ENCODE results near the gene TRNT1. TPM values are rescaled to one million over a fixed set of nuclear protein-coding genes. Genes with fewer than 3 reads are reported as not detected.

The TRNT1 gene
- polyA plus RNA-seq, 1 donor: 15.9 TPM

DNA sequence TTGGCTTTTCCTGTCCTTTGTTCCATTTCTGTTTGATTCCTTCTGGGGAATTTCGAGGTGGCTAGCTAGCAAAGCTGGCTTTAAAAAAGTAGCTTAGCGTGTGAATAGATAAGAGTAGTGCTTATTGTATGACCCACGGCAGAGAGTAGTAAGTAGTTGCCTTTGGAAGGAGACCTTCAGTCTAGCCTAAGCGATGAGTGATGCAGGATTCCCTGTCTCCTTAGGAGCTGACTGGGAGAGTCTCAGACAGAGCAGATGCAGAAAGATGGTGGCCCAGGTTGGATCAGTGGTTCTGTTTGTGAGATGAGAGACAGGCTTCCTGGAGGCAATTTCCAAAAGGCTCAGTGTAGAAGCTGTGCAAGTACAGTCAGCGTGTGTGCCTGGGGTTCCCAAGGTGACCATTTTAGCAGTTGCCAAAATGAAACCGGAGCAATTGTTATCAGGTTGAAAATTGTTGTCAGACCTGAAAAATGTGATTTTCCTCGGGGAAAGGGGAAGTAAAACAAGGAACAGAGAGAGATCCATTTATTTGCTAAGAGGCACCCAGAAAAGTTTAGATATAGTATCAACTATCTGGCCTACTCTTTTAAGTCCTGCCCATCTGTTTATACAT is 15.9 kb upstream of the TRNT1 start:
- no peak for DNase-seq (ENCODE audit: low read depth)

DNA sequence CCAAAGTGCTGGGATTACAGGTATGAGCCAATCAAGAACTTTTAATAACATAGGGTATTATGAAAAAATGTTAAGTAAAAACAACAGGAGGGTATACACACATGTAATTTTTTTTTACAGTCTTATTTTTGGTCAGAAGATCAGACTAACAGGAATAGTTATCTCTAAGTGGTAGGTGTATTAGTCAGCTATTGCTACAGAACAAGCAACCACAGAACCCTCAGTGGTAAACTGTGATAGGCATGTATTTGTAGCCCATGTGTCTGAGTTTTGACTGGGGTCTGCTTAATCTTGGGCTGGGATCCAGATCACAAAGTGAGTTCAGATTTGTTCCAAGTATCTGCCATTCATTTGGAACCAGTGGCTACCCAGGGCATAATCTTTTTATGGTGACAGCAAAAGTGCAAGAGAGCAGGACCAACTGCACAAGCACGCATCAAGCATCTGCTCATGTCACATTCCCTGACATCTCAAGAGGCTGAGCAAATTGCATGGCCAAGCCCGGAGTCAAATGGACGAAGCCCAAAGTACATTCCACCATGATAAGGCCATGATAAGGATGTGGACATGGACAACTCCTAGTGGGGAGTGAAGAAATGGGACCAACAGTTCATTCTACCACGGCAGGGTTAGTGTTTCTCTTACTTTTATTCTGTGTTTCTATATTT is 13.6 kb upstream of the TRNT1 start:
- DNase-seq (ENCODE audit: low read depth): no peak

DNA sequence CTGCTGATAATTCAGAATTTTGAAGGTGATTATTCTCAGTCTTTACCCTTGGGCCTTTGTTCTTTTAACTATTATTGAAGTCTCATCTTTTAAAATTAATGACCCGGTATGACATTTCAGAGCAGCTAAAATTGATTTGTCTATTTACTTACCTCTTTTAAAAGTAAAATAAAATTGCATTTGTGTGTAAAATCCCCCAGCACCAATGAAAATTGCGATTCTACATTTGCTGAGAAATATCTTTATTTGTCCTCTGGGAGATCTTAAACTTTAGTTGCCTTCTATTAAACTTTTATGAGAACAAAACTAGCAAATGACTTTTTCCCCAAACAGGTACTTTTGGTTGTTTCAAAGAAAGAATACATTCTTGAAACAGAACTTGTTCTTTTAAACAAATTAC is 9.1 kb upstream of the TRNT1 start:
- DNase-seq (ENCODE audit: low read depth): no peak

DNA sequence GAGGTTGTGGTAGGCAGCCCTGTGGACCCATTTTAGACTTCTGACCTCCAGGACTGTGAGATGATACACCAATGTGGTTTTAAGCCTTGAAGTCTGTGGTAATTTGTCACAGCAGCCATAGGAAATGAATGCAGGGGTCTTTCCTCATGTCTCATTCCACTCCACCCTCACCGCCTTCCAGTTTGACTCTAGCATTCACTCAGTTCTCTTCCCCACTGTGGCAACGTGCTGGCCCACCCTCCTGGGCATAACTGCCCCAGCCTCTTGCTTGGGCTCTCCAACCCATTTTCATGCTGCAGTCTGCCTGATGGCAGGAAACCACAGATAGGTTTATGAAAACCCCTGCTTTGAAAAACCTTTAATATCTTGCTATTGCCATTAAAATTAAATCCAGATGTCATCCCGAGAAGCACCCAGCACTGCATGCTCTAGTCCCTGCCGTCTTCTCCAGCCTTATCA is 7.3 kb upstream of the TRNT1 start:
- DNase-seq (ENCODE audit: low read depth): no peak

DNA sequence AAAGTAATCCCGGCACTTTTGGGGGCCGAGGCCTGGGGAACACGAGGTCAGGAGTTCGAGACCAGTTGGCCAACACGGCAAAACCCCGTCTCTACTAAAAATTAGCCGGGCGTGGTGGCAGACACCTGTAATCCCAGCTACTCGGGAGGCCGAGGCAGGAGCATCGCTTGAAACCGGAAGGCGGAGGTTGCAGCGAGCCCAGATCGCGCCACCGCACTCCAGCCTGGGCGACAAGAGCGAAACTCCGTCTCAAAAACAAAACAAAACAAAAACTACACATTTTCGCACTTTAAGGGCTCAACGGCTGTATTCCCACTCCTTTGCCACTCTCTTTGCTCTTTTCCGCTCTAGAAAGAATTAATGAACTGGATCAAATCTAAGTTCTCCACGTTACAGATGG is 763 bp upstream of the TRNT1 start:
- no peak for DNase-seq (ENCODE audit: low read depth)

DNA sequence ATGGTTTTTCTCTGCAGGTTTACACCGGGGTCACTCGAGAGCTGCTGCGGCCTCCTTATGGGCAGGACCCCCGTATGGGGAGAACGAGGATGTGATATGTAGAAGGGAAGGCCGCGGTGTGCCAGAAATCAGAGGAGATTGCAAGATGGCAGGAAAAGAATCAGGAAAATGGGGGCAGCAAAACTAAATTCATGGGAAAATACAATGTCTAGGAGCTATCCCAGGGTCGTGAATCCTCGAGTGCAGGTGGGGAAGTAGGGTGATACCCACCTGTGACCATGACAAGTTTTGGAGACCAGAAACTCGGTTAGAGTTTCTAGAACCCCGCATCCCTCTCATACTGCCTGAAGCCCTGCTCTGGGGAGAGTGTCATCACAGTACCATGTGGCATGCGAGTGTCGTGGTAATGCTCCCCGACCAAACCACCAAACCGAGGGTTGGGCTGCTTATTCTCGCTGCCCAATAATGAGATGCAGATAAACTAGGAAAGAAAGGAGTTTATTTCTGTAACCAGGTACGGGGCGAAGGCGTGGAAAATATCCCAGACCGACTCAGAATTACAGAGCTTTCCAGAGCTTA is 781 bp downstream of the TRNT1 start:
- DNase-seq (ENCODE audit: low read depth): no peak

DNA sequence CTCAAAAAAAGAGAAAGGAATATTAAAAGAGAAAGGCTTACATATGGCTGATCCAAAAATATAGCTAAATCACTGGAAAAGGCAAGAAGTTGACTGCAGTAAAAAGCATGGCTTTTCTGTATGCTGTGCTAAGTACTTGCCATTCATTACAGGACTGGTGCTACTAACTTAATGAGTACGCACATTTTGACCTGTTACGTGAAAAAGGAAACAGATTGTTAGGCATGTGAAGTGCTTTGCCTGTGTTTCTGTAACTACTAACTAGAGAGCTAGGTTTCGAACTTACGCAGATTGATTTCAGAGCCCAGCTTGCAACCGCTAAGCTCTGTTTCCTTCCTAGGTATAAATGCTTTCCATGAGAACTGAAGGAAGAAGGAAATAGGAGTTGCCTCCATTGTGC is 2.8 kb downstream of the TRNT1 start:
- DNase-seq (ENCODE audit: low read depth): no peak

DNA sequence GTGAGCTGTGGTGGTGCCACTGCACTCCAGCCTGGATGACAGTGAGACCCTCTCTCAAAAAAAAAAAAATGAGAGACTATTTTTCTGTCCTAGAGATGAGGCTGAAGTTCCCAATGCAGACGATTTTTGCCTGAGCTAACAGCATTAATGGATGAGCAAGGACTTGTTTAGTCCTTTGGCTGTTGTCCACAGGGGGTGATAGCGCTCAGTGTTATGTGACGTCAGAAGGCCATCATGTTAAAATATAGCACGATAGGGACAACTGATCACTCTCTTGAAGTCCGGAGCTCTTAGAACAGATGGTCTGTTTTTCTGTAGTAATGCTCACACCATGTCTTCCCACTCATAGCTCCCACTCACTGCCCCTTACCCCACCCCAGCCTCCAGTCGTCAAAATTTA is 6.8 kb downstream of the TRNT1 start:
- no peak for DNase-seq (ENCODE audit: low read depth)

DNA sequence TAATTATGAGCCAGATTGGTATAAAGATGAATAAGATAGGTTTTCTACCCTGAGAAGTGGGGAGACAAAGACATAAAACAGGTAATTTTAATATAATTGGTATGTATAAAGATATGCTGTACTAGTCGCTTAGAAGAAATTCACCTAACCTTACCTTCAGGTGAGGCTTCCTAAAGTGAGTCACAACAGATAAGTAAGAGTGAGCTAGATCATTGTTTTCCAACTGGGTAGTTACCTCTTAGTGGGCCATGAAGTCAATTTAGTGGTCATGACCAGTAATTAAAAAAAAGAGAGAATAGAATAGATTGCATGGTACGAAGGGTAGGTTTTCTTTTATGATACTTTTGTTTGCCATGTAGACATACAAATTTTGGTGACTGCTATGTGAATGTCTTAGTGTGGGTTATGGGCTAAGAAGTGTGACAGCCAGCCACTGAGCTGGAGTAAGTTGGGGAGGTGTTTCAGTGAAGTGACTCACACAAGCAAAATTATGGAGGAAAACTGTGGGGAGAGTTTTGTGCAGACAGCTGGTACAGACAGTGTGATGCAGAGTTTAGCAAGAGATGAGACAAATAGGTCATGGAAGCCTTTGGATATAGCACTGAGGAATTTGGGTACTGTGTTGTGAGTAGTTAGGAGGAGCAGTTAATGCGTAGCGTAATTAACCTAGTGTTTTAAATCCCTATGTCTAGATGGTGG is 8.2 kb downstream of the TRNT1 start:
- DNase-seq (ENCODE audit: low read depth): no peak

DNA sequence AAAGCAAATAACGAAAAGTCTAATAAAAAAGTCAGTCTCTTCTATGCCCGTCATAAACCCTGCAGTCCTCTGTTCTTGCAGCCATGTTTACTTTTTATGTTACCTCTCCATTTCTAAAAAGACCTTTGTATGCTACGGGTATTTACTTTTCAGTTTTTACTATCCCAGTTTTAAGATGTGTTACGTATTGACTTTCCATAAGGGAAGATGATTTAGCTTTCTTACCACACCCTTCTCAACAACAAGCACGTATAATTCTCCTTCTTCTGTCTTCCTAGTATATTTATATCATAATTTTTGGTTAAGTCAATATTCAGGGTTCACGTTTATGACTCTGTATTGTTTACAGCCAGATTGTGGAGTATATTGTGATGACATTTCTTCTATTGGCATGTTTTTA is 10.8 kb downstream of the TRNT1 start:
- no peak for DNase-seq (ENCODE audit: low read depth)

DNA sequence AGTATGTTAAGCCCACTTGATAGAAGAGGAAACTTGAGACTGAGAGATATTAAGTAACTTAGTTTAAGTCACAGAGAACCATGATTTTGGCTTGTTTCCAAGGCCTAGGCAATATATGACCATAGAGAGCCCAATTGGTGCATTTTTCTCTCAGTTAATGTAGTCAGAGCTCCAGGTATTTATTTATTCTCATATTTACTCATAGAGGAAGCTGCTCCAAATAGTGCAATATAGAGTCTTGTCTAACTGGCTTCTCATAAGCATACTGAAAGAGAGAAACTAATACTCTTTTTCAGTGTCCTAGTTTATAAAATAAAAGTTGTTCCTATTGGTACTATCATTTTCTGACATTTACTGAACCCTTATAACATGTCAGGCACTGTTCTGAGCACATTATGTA is 15.2 kb downstream of the TRNT1 start:
- DNase-seq (ENCODE audit: low read depth): no peak

DNA sequence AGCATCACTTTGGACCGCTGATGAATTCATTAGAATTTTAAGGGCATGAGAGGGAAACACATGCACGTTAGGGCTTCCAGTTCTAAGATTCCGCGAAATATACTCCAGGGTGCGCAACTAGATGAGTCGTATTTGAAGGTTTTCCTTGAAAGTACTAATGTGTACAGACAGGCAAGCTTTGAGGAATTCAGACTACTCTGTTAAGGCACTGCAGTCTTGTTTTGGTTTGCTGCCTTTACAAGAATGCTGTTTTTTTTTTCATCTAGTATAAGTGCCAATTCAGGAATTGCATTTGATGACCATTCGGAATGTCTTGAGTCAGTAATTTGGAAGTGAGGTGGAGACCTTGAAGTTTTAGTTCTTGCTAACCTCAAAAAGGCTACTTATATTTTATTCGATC is 19.1 kb downstream of the TRNT1 start:
- no peak for DNase-seq (ENCODE audit: low read depth)

DNA sequence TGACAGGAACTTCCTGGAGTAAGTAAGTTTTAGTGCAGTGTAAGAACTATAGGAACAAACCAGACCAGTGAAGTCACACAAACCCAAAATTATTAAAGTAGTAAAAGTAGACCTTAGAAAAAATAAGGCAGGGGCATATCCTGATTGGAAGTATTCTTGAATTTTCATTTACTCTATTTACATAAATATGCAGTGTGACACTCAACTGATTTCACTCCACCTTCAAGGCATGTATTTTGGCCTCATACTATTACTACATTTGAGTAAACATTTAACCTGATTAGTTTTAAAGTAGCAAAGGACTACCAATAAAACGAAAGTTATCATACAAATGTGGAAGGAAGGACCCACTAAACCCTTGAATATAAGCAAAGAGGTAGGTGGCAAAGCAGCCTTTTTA is 22.8 kb downstream of the TRNT1 start:
- DNase-seq (ENCODE audit: low read depth): no peak

DNA sequence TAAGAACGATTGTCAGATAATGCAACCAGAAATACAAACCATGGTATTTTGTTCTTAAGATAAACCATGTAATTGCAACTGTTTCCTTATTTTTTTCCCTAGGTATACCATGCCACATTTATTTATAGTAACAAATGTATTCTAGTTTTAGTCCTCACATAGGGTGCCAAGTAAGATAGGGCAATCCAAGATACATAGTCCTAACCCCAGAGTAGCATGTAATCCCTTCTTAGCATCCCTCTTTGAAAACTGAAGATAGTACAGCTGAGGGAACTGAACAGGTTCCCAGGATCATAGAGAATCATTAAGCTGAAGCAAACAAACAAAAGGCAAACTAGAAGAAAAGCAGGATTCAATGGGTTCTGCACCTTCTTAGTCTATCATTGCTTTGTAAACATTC is 24.8 kb downstream of the TRNT1 start:
- DNase-seq (ENCODE audit: low read depth): no peak

DNA sequence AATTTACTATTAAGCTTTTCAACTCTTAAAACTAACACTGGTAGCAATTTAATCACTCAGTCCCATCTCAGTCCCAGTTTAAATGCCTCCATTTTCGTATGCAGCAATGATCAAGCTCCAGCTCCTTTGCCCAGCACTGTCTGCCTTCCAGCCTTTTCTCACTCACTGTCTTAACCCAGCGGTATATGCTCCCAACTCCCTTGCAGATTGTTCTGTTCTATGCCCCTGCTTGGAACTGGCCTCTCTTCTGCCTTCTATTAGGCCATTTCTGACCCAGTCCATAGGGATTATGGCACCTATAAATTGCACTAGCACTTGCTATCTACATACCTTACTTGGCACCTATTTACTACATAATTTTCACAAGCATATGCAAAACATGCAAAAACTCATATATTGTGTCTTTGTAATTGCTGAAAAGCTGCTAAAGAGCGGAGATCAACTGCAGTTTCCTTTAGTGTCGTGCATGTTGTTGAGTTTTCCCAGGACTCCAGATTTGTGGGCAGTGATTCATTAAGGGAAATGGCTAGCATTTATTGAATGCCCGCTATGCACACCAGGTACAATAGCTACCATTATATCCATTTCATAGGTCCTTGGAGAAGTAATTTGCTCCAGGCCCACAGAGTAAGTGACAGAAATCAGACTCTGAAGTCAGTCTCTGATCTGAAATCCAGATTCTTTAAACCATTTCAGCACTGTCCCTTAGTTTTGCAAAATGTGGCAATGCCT is 28.3 kb downstream of the TRNT1 start:
- no peak for DNase-seq (ENCODE audit: low read depth)

DNA sequence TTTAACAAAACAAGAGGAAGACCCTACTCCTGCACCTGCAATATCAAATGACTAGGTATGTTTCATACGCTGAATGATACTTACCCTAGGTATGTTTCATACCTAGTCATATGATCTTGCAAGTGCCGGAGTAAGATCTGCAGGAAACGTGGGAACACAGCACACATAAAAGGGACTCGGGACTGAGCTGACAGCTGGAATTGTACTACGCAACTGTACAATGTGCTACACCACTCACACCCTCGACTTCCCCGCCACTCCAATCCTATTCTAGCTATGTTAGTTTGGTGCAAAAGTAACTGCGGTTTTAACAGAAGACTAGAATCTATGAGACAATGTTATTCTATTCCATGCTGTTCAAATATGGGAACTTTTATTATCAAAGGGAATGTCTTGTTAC is 30.7 kb downstream of the TRNT1 start:
- no peak for DNase-seq (ENCODE audit: low read depth)

DNA sequence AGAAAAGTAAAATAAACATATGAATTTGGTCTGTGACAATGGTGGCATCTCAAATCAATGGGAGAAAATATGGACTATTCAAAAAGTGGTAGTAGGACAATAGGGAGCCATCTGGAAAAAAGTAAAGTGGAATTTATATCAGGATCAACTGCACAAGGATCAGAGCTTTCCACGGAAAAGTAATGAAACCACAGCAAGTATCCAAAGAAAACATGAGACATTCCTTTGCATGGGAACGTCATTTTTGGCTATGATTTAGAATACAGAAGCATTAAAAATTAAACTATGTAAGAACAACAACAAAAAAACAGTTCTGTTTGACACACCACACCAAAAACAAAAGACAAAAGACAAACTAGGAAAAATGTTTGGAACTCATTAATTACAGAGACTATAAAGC is 34.1 kb downstream of the TRNT1 start:
- DNase-seq (ENCODE audit: low read depth): no peak

DNA sequence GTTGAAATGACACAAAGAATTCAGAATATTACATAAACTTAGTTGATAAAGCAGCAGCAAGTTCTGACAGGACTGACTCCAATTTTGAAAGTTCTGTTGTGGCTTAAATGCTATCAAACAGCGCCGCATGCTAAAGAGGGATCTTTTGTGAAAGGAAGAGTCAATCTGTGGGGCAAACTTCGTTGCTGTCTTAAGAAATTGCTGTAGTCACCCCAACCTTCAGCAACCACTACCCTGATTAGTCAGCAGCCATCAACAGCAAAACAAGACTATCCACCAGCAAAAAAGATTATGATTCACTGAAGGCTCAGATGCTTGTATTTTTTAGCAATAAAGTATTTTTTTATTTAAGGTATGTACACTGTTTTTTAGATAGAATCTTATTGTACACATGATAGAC is 38.5 kb downstream of the TRNT1 start:
- no peak for DNase-seq (ENCODE audit: low read depth)

DNA sequence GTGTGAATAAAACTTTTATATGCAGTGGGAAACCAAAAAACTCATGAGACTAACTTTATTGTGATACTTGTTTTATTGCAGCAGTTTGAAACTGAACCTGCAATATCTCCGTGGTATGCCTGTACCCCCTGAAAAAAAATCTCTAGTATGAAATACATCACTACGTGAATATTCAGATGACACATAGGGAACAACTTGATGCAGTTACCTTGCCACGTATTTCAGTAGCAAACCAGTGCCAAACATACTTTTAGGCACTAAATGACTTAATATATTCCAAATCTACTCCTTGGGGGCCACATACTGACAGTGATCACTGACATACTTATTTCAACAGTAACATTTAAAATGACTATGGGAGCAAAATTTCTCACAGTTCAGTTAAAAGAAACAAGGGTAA is 38.9 kb downstream of the TRNT1 start:
- DNase-seq (ENCODE audit: low read depth): no peak

DNA sequence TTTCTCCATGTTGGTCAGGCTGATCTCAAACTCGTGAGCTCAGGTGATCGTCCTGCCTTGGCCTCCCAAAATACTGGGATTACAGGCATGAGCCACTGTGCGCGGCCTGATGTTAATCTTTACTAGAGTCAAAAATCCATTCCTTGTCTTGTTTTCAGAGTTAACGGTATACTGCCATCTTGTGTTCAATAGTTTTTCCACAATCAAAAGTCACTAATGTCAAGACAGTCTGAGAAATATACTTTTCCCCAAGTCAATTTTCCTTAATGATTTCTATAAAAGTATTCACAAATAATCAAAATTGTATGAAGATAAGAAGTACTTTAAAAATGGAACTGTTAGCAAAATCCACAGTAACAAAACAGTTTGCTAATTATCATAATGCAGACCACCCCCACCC is 44.3 kb downstream of the TRNT1 start:
- DNase-seq (ENCODE audit: low read depth): no peak

DNA sequence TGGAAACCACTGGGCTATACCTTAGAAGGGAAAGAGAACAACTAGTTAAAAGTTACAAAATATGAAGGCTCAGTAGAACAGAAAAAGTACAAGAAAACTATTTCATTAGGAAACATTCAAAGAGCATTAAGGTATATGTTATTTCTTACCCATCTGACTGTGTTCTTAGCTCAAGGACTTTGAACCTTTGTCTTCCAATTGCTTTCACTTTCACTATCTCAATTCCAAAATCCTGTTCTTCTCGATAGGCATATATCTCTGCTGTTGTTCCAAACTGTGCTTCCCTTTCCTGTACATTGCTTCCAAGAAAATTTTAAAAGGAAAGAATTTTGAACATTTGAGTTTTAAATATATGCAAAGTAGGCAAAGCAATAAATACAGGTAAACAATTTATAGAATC is 45.9 kb downstream of the TRNT1 start:
- DNase-seq (ENCODE audit: low read depth): no peak

DNA sequence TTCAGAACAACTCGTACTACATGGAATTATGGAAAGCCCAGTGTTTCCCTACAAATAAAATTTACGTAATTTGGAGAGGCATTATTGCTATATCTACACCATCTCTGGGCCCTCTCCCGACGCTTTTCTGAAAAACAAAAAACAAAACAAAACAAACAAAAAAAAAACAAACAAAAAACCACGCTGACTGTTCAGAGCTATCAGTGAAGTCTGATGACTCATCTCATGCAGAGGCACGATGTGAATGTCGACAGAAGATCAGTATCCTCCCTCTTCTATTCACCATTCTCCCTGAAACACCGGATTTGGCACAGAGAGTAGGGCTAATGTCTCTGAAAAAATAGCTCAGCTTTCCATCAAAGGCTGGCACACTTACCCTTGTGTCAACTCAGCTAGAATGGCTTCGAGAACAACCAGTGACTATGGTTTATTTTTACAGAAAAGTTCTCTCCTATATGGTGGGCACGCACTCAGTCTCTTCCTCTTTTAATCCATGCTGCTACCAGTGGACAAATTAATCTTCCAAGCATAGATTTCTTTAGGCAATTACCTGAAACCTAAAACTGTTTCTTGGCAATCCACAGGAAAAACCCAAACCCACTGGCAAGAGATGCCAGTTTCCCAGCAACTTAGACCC is 51.2 kb downstream of the TRNT1 start:
- DNase-seq (ENCODE audit: low read depth): no peak

Measured in forelimb muscle (tissue), 1 donor.